Kidney epithelial cell (primary cell): ENCODE data around the gene GRIN1. TPM values are rescaled to one million over a fixed set of nuclear protein-coding genes. Genes with fewer than 3 reads are reported as not detected.

Source experiments
- DNase-seq: peaks from one replicate; pipeline ENCODE4 v3.0.0-alpha.2; 2010; ENCODE audit warnings: low read depth
- H3K27me3 ChIP-seq: 2 replicates; pipeline ENCODE4 v1.6.0; 2011; ENCODE audit warnings: low read length; ENCODE audit not compliant: control insufficient read depth, insufficient read depth
- H3K36me3 ChIP-seq: 2 replicates; pipeline ENCODE4 v1.5.1; 2011; ENCODE audit warnings: low read length; ENCODE audit not compliant: control insufficient read depth, insufficient read depth
- H3K4me3 ChIP-seq: 2 replicates; pipeline ENCODE4 v1.5.1; 2011; ENCODE audit warnings: low read depth, mild to moderate bottlenecking, control low read depth, low read length
- CTCF ChIP-seq: IDR thresholded peaks from 2 replicates; pipeline ENCODE4 v1.5.1; 2011; ENCODE audit warnings: mild to moderate bottlenecking, moderate library complexity, low read length, control low read depth, inconsistent platforms; ENCODE audit not compliant: insufficient read depth, poor library complexity, severe bottlenecking
- total RNA-seq: library from RNA; depleted of rRNA; stranded (reverse); fragments of >200 nt; gene quantifications from 2 replicates; pipeline ENCODE4 v1.2.3, GENCODE V29; 2015

The GRIN1 gene
- total RNA-seq, 1 donor from 2014 or later, result 0.04 TPM

- Histone ChIP-seq H3K4me3 (no peak overlapping the region), H3K36me3 (no peaks in the 10 kb centered on the region), H3K27me3 (peaks cover 98% of the 10 kb centered on the region)
- no peak for TF ChIP-seq CTCF
- no peak for DNase-seq
Observed at GRCh38 chr9:137167277-137167746, 28.4 kb downstream of the GRIN1 start.

GRCh38 chr9:137167747-137168572 is 29.0 kb downstream of the GRIN1 start:
- H3K27me3 ChIP-seq, result peaks cover 94% of the 10 kb centered on the region
- no peak for TF ChIP-seq CTCF
- no peak overlapping the region for H3K4me3 ChIP-seq
- no peaks in the 10 kb centered on the region for H3K36me3 ChIP-seq
- no peak for DNase-seq

GRCh38 chr9:137168573-137168903 is 29.6 kb downstream of the GRIN1 start:
- Histone ChIP-seq H3K27me3 (peaks cover 93% of the 10 kb centered on the region), H3K4me3 (no peak overlapping the region), H3K36me3 (no peaks in the 10 kb centered on the region)
- TF ChIP-seq CTCF, result no peak
- no peak for DNase-seq

GRCh38 chr9:137168904-137169856 is 30.2 kb downstream of the GRIN1 start:
- no peak for DNase-seq
- TF ChIP-seq CTCF, result no peak
- Histone ChIP-seq H3K4me3 (no peak overlapping the region), H3K36me3 (no peaks in the 10 kb centered on the region), H3K27me3 (peaks cover 93% of the 10 kb centered on the region)

DNA sequence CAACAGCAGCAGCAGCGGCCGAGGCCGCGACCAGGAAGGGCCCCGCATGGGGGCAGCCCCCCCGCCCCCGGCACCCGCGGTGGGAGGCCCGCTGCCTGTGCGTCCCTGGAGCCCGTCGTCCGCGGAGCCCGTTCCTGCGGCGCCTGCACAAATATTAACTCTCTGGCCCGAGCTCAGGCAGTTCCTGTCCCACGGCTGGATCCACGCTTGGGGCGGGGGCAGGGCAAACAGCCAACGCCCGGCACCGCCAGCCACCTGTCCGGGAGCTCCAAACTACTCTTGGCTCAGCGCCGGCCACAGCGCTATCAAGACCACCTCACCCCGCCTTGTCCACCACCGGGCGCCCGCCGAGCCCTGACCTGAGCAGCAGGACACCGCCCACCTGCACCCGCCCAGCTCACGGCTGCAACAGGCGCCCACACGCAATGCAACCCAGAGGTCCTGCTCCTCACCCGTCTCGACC is 31.0 kb downstream of the GRIN1 start, which contains the start of gene LRRC26:
Gene LRRC26, minus strand, starts transcription at position 156 of the 463 bp plus-strand sequence. Its CDS starts 108 bp downstream, at position 48.
- no peak for DNase-seq
- H3K36me3 ChIP-seq, result no peaks in the 10 kb centered on the region
- peaks cover 91% of the 10 kb centered on the region for H3K27me3 ChIP-seq
- TF ChIP-seq CTCF, result no peak
- no peak within 1 kb of the TSS for H3K4me3 ChIP-seq
